Heart right ventricle (tissue), 16 donors: ENCODE results near the gene VWC2. TPM values are rescaled to one million over a fixed set of nuclear protein-coding genes. Genes with fewer than 3 reads are reported as not detected.

Experiments used
- ATAC-seq, 8 donors: fragments of 200-7000 bp; cut with Tn5 transposase; one replicate each; pipeline ENCODE4 v1.9.1; 2020; ENCODE audit warnings: mild to moderate bottlenecking in 8 of 8, moderate library complexity in 8 of 8, moderate number of reproducible peaks in 1 of 8
- DNase-seq, 2 donors: peaks; one replicate each; pipeline ENCODE4 v3.0.0-alpha.2; 2020
- H3K27ac ChIP-seq, 10 donors: fragments of 200-600 bp; sonication (generic) in 2 of 10; one replicate each; pipeline versions ENCODE4 v1.5.0 to v1.8.0; 2020 to 2022; ENCODE audit warnings: mild to moderate bottlenecking in 3 of 10
- H3K27me3 ChIP-seq, 7 donors: fragments of 200-600 bp; one replicate each; pipeline ENCODE4 v1.8.0; 2021 to 2022; ENCODE audit warnings: mild to moderate bottlenecking in 2 of 7
- H3K36me3 ChIP-seq, 9 donors: fragments of 200-600 bp; sonication (generic) in 1 of 9; one replicate each; pipeline versions ENCODE4 v1.5.0 to v1.8.0; 2020 to 2022; ENCODE audit warnings: mild to moderate bottlenecking in 2 of 9
- H3K4me1 ChIP-seq, 9 donors: fragments of 200-600 bp; sonication (generic) in 1 of 9; one replicate each; pipeline versions ENCODE4 v1.5.0 to v1.8.0; 2020 to 2022; ENCODE audit warnings: mild to moderate bottlenecking in 4 of 9
- H3K4me3 ChIP-seq, 10 donors: fragments of 200-600 bp; sonication (generic) in 2 of 10; one replicate each; pipeline versions ENCODE4 v1.5.0 to v1.8.0; 2020 to 2022; ENCODE audit warnings: mild to moderate bottlenecking in 7 of 10, moderate library complexity in 2 of 10
- H3K9me3 ChIP-seq, 11 donors: fragments of 200-600 bp in 10 of 11; sonication (generic) in 2 of 11; one replicate each; pipeline versions ENCODE4 v1.5.0 to v1.8.0; 2013 to 2022; ENCODE audit warnings: mild to moderate bottlenecking in 2 of 11, control low read depth in 1 of 11, moderate library complexity in 1 of 11
- CTCF ChIP-seq, 9 donors: fragments of 200-600 bp; sonication (generic) in 2 of 9; IDR thresholded peaks; one replicate each; pipeline versions ENCODE4 v1.5.0 to v1.8.0; 2021 to 2022; ENCODE audit warnings: antibody characterized with exemption in 9 of 9, mild to moderate bottlenecking in 5 of 9, moderate library complexity in 1 of 9
- WGBS, 2 donors: extraction: QIAGEN DNeasy Blood & Tissue Kit; methylation state at CpG; one replicate each; pipeline ENCODE4 v1.1.7; 2013; ENCODE audit warnings: inconsistent platforms in 1 of 2; 5-methylcytosine and 5-hydroxymethylcytosine counted together
- intact Hi-C, 10 donors: fragments of 100-400 bp; cut with DNase I; formaldehyde crosslinking; loops; one replicate each; pipeline versions ENCODE4 v1.11.1 to v1.14.2; 2022
- polyA plus RNA-seq, 2 donors: library from polyadenylated mRNA; stranded (reverse); fragments of 200-250 nt; gene quantifications; one replicate each; pipeline ENCODE4 v1.2.3, GENCODE V29; 2013
- total RNA-seq, 10 donors: library from RNA; stranded (reverse); fragmentation: NEBNext Ultra II Directional in 3 of 10; extraction: Animal tissue kit (Norgen Biotek cat#: 25700) in 3 of 10; gene quantifications; one replicate each; pipeline versions ENCODE4 v1.2.1 to v1.2.4, GENCODE V29; 2021 to 2023
- donor health status: Arrhythmogenic right ventricular cardiomyopathy.
- donor health status: ischemic (EF 13 %, LVEDD 7.1; RV severe dilation, severe dysfunction).
- donor health status: healthy with polysubstance abuse.
- donor health status: DM: no; HTN: yes; CAD: no.
- donor health status: DM: no; HTN: no; CAD: no.
- donor health status: ischemic (EF 25% LVEDD 6.9; RV normal size, moderate dysfunction).
- donor health status: ischemic (EF 25% LVEDD 5.7; RV mildly dilated, moderate dysfunction).
- donor health status: healthy.
- donor health status: DM: yes; HTN: yes; CAD: no.
- donor health status: Ischemic cardiomyopathy.
- donor health status: ischemic (EF 35%, LVEDD 5.7; RV mildly dilated, moderate dysfunction).
- donor health status: nonischemic (EF 11% LVEDD 7.7; RV severe dilation, severe dysfunction).
- donor health status: DM: yes; HTN: yes; CAD: no.
- donor health status: PGD.
- donor health status: ischemic (EF 29% LVEDD 5.4; RV normal size, mild dysfunction).
- donor health status: nonischemic (EF 23%, LVEDD 6.1; RV moderate dilation, normal function).

VWC2 gene
- total and polyA plus RNA-seq, 12 donors, result 2.1 to 12.9 (median 8.6) TPM

- H3K9me3 ChIP-seq, result peaks cover 0 to 3% (median 0%) of the 10 kb centered on the region in 11 donors
- no peaks in the 10 kb centered on the region for H3K4me1 ChIP-seq
- no peak for TF ChIP-seq CTCF (IDR thresholded peaks at IDR 0.05)
- no peak overlapping the region for H3K27ac ChIP-seq
- no peak overlapping the region for H3K4me3 ChIP-seq
- WGBS, 2 donors, result 93 to 95% methylated on average over 3 of the region's 3 CpGs
- DNase-seq (no peak), ATAC-seq (no peak)
- no peaks in the 10 kb centered on the region for H3K36me3 ChIP-seq
- intact Hi-C loops, result loop anchor here in 1 of 10 donors (10.0 kb wide), 1 partner anchor 279 kb away; no protein-coding TSS in a partner anchor
- no peaks in the 10 kb centered on the region for H3K27me3 ChIP-seq
Measured at GRCh38 chr7:49763791-49764190, 9.6 kb upstream of the VWC2 start.

GRCh38 chr7:49766966-49767365, 6.5 kb upstream of the VWC2 start:
- H3K27me3 ChIP-seq, result peaks cover 0 to 10% (median 0%) of the 10 kb centered on the region in 7 donors
- DNase-seq (no peak), ATAC-seq (no peak)
- 84 to 88% methylated on average over 1 of the region's 1 CpG for WGBS, 2 donors
- H3K9me3 ChIP-seq, result peaks cover 0 to 3% (median 0%) of the 10 kb centered on the region in 11 donors
- H3K4me1 ChIP-seq, result no peaks in the 10 kb centered on the region
- H3K4me3 ChIP-seq, result no peak overlapping the region
- intact Hi-C loops, result loop anchor here in 1 of 10 donors (10.0 kb wide), 1 partner anchor 282 kb away; no protein-coding TSS in a partner anchor
- no peaks in the 10 kb centered on the region for H3K36me3 ChIP-seq
- no peak overlapping the region for H3K27ac ChIP-seq
- no peak for TF ChIP-seq CTCF (IDR thresholded peaks at IDR 0.05)

- H3K36me3 ChIP-seq, result no peaks in the 10 kb centered on the region
- peaks cover 0 to 17% (median 3%) of the 10 kb centered on the region in 7 donors for H3K27me3 ChIP-seq
- no peak for DNase-seq
- H3K4me3 ChIP-seq, result no peak overlapping the region
- ATAC-seq, result no peak
- TF ChIP-seq CTCF (IDR thresholded peaks at IDR 0.05), result no peak
- H3K9me3 ChIP-seq, result peaks cover 0 to 3% (median 0%) of the 10 kb centered on the region in 11 donors
- no peak overlapping the region for H3K27ac ChIP-seq
- H3K4me1 ChIP-seq, result peaks cover 0 to 6% (median 0%) of the 10 kb centered on the region in 9 donors
- intact Hi-C loops, result loop anchor here in 1 of 10 donors (10.0 kb wide), 1 partner anchor 283 kb away; no protein-coding TSS in a partner anchor
- WGBS, 2 donors, result 80 to 87% methylated on average over 5 of the region's 5 CpGs
Measured at GRCh38 chr7:49767719-49768118, 5.7 kb upstream of the VWC2 start.

GRCh38 chr7:49768254-49768653, 5.2 kb upstream of the VWC2 start:
- intact Hi-C loops, result loop anchor here in 1 of 10 donors (10.0 kb wide), 1 partner anchor 283 kb away; no protein-coding TSS in a partner anchor
- DNase-seq (no peak), ATAC-seq (peak in 1 of 8 donors; percentile 20)
- 78 to 82% methylated on average over 3 of the region's 3 CpGs for WGBS, 2 donors
- peaks cover 0 to 3% (median 0%) of the 10 kb centered on the region in 11 donors for H3K9me3 ChIP-seq
- H3K27me3 ChIP-seq, result peaks cover 0 to 22% (median 3%) of the 10 kb centered on the region in 7 donors
- no peaks in the 10 kb centered on the region for H3K36me3 ChIP-seq
- peaks cover 0 to 10% (median 0%) of the 10 kb centered on the region in 9 donors for H3K4me1 ChIP-seq
- H3K4me3 ChIP-seq, result no peak overlapping the region
- no peak for TF ChIP-seq CTCF (IDR thresholded peaks at IDR 0.05)
- no peak overlapping the region for H3K27ac ChIP-seq
